ENCODE data around the gene SLC16A10. TPM values are rescaled to one million over a fixed set of nuclear protein-coding genes. Genes with fewer than 3 reads are reported as not detected.

SLC16A10 gene
- total RNA-seq, 2 donors from 2014 or later = 10.3 to 18.5 TPM

DNA sequence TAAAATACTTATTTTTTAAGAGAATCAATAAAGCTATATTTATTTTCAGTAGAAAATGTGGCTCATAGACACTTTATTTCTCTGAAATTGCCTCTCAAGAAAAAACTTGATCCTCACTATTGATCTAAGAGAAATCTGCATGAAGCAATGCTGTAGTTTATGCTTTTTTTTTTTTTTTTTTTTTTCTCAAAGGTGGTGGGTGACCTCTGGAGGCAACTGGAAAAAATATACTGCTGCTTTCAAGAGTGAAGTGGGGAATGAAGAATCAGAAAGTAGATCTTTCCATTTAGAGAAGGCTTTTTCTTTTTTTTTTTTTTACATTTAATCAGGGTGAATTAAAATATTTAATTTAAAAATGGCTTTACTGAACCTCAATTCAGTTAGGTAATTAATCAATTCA, 169.3 kb downstream of the SLC16A10 start:
- TF ChIP-seq, protein P1, sequence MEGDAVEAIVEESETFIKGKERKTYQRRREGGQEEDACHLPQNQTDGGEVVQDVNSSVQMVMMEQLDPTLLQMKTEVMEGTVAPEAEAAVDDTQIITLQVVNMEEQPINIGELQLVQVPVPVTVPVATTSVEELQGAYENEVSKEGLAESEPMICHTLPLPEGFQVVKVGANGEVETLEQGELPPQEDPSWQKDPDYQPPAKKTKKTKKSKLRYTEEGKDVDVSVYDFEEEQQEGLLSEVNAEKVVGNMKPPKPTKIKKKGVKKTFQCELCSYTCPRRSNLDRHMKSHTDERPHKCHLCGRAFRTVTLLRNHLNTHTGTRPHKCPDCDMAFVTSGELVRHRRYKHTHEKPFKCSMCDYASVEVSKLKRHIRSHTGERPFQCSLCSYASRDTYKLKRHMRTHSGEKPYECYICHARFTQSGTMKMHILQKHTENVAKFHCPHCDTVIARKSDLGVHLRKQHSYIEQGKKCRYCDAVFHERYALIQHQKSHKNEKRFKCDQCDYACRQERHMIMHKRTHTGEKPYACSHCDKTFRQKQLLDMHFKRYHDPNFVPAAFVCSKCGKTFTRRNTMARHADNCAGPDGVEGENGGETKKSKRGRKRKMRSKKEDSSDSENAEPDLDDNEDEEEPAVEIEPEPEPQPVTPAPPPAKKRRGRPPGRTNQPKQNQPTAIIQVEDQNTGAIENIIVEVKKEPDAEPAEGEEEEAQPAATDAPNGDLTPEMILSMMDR (IDR thresholded peaks at IDR 0.05) = no peak
- no peaks in the 10 kb centered on the region for H3K27me3 ChIP-seq

DNA sequence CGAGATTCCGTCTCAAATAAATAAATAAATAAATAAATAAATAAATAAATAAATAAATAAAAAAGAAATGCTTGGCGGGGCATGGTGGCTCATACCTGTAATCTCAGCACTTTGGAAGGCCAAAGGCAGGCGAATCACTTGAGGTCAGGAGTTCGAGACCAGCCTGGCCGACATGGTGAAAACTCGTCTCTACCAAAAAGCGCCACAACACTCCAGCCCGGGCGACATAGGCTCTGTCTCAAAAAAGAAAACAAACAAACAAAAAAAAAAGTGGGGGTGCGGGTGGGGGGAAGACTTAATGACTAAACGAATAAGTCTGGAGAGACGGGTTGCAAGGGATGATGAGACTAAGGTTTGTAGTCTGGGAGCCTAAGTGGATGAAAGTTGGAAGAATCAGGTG, 170.7 kb downstream of the SLC16A10 start:
- no peak overlapping the region for H3K4me3 ChIP-seq
- peaks cover 0 to 18% of the 10 kb centered on the region in 2 donors for H3K4me1 ChIP-seq
- no peaks in the 10 kb centered on the region for H3K36me3 ChIP-seq
- TF ChIP-seq, protein P1 (IDR thresholded peaks at IDR 0.05) = no peak
- H3K27ac ChIP-seq = no peak overlapping the region
- no peaks in the 10 kb centered on the region for H3K27me3 ChIP-seq
- DNase-seq (ENCODE audit: low spot score) = no peak
- H3K9me3 ChIP-seq = no peaks in the 10 kb centered on the region

More for the DNA sequence above, 169.3 kb downstream of the SLC16A10 start:
- Histone ChIP-seq H3K36me3 (no peaks in the 10 kb centered on the region), H3K4me1 (peaks cover 0 to 18% of the 10 kb centered on the region in 2 donors), H3K27ac (no peak overlapping the region), H3K4me3 (no peak overlapping the region), H3K9me3 (no peaks in the 10 kb centered on the region)
- no peak for DNase-seq (ENCODE audit: low spot score)

DNA sequence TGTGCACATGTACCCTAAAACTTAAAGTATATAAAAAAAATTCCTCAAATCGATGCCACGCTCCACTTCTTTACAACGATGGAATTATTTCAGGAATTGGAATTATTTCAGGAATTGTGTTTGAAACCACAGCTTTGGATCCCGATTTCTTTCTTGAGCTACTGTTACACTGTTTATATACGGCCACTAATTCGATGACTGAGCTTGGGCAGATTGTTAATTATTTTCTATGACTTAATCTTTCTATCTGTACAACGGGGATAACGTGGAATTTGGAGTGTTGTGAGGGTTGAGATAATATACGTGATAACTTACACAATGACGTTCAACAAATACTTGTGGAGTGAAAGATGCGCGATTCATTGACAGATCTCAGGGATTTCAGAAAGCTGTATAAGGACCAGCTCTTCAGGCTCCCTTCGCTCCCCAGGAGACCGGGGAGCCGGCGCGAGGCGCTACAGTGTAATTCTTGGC, 171.3 kb downstream of the SLC16A10 start:
- Histone ChIP-seq H3K36me3 (no peaks in the 10 kb centered on the region), H3K4me1 (peaks cover 0 to 18% of the 10 kb centered on the region in 2 donors), H3K9me3 (no peaks in the 10 kb centered on the region), H3K4me3 (peak overlapping the region; percentile 75 to 89), H3K27ac (peak overlapping the region; percentile 92 to 96), H3K27me3 (no peaks in the 10 kb centered on the region)
- TF ChIP-seq, protein P1 (IDR thresholded peaks at IDR 0.05) = no peak
- DNase-seq (ENCODE audit: low spot score) = no peak

DNA sequence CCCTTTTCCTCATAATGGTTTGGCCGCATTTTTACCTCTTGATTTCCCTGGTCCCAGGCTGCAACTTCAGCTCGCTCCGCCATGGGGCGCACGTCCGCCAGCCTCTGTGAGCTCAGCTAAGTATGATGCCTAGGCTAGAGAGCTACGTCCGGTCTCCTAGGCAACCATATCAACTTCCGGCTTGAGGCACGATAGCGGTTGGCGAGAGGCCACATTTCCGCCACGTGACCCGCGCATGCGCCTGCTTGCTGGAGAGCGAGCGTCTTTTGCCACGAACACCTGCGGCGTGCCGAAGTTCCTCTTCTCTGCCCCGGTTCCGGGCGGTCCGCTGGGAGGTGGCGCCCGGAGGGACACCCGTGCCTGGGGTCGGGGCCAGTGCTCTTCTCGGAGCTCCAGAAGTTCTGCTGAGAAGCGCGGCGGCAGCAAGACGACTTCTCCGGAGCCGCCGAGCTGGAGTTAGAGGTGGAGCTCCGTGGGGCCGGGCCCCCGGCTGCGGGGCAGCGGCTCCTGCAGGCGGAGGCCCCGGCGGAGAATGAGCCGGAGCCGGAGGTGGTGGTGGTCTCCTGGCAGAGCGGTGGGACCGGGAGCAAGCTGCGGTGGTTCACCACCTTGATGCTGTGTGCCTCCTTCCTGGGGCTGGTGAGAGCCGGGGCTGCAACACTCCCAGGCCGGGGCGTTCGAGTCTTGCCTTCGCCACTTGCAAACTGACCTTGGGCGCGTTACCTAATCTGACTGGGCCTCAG, 172.0 kb downstream of the SLC16A10 start:
- no peaks in the 10 kb centered on the region for H3K36me3 ChIP-seq
- H3K4me3 ChIP-seq = peak overlapping the region; percentile 75 to 89
- TF ChIP-seq, protein P1 (IDR thresholded peaks at IDR 0.05) = peak; percentile 92 to 94
- H3K4me1 ChIP-seq = peaks cover 0 to 18% of the 10 kb centered on the region in 2 donors
- DNase-seq (ENCODE audit: low spot score) = peak; percentile 99
- H3K9me3 ChIP-seq = no peaks in the 10 kb centered on the region
- H3K27me3 ChIP-seq = no peaks in the 10 kb centered on the region
- H3K27ac ChIP-seq = peak overlapping the region; percentile 92 to 96

DNA sequence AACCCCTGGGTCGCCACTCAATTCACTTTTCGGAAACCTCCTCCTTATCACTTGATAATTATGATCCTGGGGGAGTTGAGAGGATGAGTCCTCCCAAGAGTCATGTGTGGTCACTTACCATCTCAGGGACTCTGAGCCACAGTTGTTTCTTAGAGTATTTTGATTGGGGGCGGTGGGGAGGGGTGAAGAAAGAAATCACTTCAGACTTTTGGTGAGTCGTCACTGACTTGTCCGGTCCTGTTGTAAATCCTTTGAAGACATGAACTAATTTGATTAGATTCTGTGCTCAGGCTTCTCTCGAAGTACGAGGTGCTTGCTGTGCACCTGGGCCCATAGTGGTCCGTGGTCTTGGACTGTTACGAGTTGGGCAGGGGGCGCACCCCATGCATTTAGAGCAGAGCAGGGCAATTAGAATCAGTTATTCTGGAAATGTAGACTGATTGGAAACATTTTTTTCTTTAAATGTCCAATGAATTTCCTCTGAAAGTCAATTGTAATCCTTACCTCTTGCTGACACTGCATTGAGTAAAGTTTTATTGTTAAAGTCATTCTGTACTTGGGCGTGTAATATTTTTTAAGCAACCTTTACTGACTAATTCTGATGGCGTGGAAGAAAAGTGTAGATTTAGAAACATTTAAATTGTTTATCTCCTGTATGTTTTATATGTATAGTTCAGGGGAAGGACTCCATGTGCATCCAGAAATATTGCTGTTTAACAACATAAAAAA, 173.4 kb downstream of the SLC16A10 start:
- DNase-seq (ENCODE audit: low spot score) = no peak
- Histone ChIP-seq H3K36me3 (no peaks in the 10 kb centered on the region), H3K4me3 (peak overlapping the region in 1 of 2 donors; percentile 89), H3K27ac (no peak overlapping the region), H3K27me3 (no peaks in the 10 kb centered on the region), H3K9me3 (no peaks in the 10 kb centered on the region), H3K4me1 (peaks cover 0 to 18% of the 10 kb centered on the region in 2 donors)
- TF ChIP-seq, protein P1 (IDR thresholded peaks at IDR 0.05) = no peak
